Measurements from ENCODE around the gene TNFRSF1A. TPM values are rescaled to one million over a fixed set of nuclear protein-coding genes. Genes with fewer than 3 reads are reported as not detected.

TNFRSF1A gene
- total and polyA plus RNA-seq, 12 donors = 29.4 to 100 (median 39.2) TPM

GRCh38 chr12:6327229-6328041, 14.4 kb downstream of the TNFRSF1A start:
- Histone ChIP-seq H3K36me3 (peaks cover 7 to 74% (median 43%) of the 10 kb centered on the region in 9 donors), H3K27ac (peak overlapping the region in 8 of 10 donors; percentile 26 to 73 (median 47))
- DNase-seq = no peak

GRCh38 chr12:6326316-6327228, 15.3 kb downstream of the TNFRSF1A start:
- Histone ChIP-seq H3K36me3 (peaks cover 7 to 65% (median 36%) of the 10 kb centered on the region in 9 donors), H3K27me3 (no peaks in the 10 kb centered on the region), H3K9me3 (no peaks in the 10 kb centered on the region), H3K4me1 (peaks cover 20 to 98% (median 65%) of the 10 kb centered on the region in 9 donors), H3K4me3 (peak overlapping the region in 3 of 10 donors; percentile 4 to 17 (median 10)), H3K27ac (peak overlapping the region in 8 of 10 donors; percentile 30 to 88 (median 47))
- WGBS, 2 donors = 49 to 63% methylated on average over 21 of the region's 21 CpGs
- intact Hi-C loops (cut with DNase I) = loop anchor here in 6 of 10 donors (2.0 to 10.0 kb wide), 7 partner anchors 41 to 211 kb away; partner anchors contain the start of gene SCNN1A (in 1 of the 6)
- DNase-seq = peak in 1 of 2 donors; percentile 77
- peak; percentile 48 to 67 (median 56) for ATAC-seq
- TF ChIP-seq CTCF (IDR thresholded peaks at IDR 0.05) = peak; percentile 25 to 78 (median 58)

More at GRCh38 chr12:6327229-6328041, 14.4 kb downstream of the TNFRSF1A start:
- no peaks in the 10 kb centered on the region for H3K9me3 ChIP-seq
- intact Hi-C loops (cut with DNase I) = loop anchor here in 6 of 10 donors (2.0 to 10.0 kb wide), 7 partner anchors 40 to 210 kb away; partner anchors contain the start of gene SCNN1A (in 1 of the 6)
- ATAC-seq = peak in 6 of 8 donors; percentile 2 to 23 (median 3)
- H3K4me1 ChIP-seq = peaks cover 15 to 100% (median 60%) of the 10 kb centered on the region in 9 donors
- TF ChIP-seq CTCF (IDR thresholded peaks at IDR 0.05) = no peak
- no peak overlapping the region for H3K4me3 ChIP-seq
- 57 to 62% methylated on average over 32 to 33 of the region's 33 CpGs for WGBS, 2 donors
- H3K27me3 ChIP-seq = no peaks in the 10 kb centered on the region

GRCh38 chr12:6324936-6325750, 16.7 kb downstream of the TNFRSF1A start:
- Histone ChIP-seq H3K27me3 (no peaks in the 10 kb centered on the region), H3K4me3 (no peak overlapping the region), H3K36me3 (peaks cover 7 to 51% (median 21%) of the 10 kb centered on the region in 9 donors), H3K27ac (peak overlapping the region in 5 of 10 donors; percentile 47 to 88 (median 84)), H3K9me3 (no peaks in the 10 kb centered on the region), H3K4me1 (peaks cover 20 to 84% (median 65%) of the 10 kb centered on the region in 9 donors)
- TF ChIP-seq CTCF (IDR thresholded peaks at IDR 0.05) = no peak
- ATAC-seq (no peak), DNase-seq (no peak)
- intact Hi-C loops (cut with DNase I) = loop anchor here in 4 of 10 donors (5.0 to 10.0 kb wide), 5 partner anchors 42 to 212 kb away; partner anchors contain the start of gene SCNN1A (in 1 of the 4)
- WGBS, 2 donors = 74 to 77% methylated on average over 6 of the region's 6 CpGs

Data from heart right ventricle (tissue), 16 donors.